Suprapubic skin (tissue), 4 donors: ENCODE data around the gene SPTBN1. TPM values are rescaled to one million over a fixed set of nuclear protein-coding genes. Genes with fewer than 3 reads are reported as not detected.

ENCODE experiments used
- DNase-seq, 2 donors: peaks; one replicate each; pipeline ENCODE4 v3.0.0-alpha.2; 2019; ENCODE audit warnings: low spot score in 2 of 2
- H3K27ac ChIP-seq: fragments of 200-600 bp; sonication (generic); one replicate; pipeline ENCODE4 v1.5.1; 2019
- H3K27me3 ChIP-seq: fragments of 200-600 bp; sonication (generic); one replicate; pipeline ENCODE4 v1.5.1; 2019
- H3K36me3 ChIP-seq: fragments of 200-600 bp; sonication (generic); one replicate; pipeline ENCODE4 v1.5.1; 2019
- H3K4me1 ChIP-seq: fragments of 200-600 bp; sonication (generic); one replicate; pipeline ENCODE4 v1.5.1; 2019
- H3K4me3 ChIP-seq: fragments of 200-600 bp; sonication (generic); one replicate; pipeline ENCODE4 v1.5.1; 2019; ENCODE audit warnings: mild to moderate bottlenecking
- H3K9me3 ChIP-seq: fragments of 200-600 bp; sonication (generic); one replicate; pipeline ENCODE4 v1.5.1; 2019
- EP300 ChIP-seq: sonication (generic); formaldehyde crosslinking; IDR thresholded peaks from one replicate; pipeline ENCODE4 v1.6.1; 2017; ENCODE audit warnings: antibody characterized with exemption
- POLR2A ChIP-seq, 2 donors: fragments of 450-650 bp; IDR thresholded peaks; one replicate each; pipeline ENCODE4 v1.6.1; 2017; ENCODE audit warnings: antibody characterized with exemption in 2 of 2, mild to moderate bottlenecking in 2 of 2, moderate library complexity in 2 of 2
- POLR2AphosphoS5 ChIP-seq, 3 donors: sonication (generic); formaldehyde crosslinking; IDR thresholded peaks; one replicate each; pipeline ENCODE4 v1.6.1; 2017; ENCODE audit warnings: antibody characterized with exemption in 3 of 3
- WGBS: methylation state at CpG from one replicate; pipeline ENCODE4 v1.1.5; 2018; 5-methylcytosine and 5-hydroxymethylcytosine counted together
- total RNA-seq, 4 donors: library from RNA; depleted of rRNA; stranded (reverse); fragments of >200 nt; gene quantifications; one replicate each; pipeline ENCODE4 v1.1.0, GENCODE V29; 2016
- TF ChIP-seq, protein P1 (sequence below), 2 donors: fragments of 200-600 bp in 1 of 2; fragments of 450-650 bp in 1 of 2; sonication (generic) in 1 of 2; IDR thresholded peaks; one replicate each; pipeline ENCODE4 v1.5.1; 2016 to 2019; ENCODE audit warnings: antibody characterized with exemption in 2 of 2, mild to moderate bottlenecking in 1 of 2, moderate library complexity in 1 of 2

Gene SPTBN1
- total RNA-seq, 4 donors from 2014 or later, result 173 to 250 (median 203) TPM

DNA sequence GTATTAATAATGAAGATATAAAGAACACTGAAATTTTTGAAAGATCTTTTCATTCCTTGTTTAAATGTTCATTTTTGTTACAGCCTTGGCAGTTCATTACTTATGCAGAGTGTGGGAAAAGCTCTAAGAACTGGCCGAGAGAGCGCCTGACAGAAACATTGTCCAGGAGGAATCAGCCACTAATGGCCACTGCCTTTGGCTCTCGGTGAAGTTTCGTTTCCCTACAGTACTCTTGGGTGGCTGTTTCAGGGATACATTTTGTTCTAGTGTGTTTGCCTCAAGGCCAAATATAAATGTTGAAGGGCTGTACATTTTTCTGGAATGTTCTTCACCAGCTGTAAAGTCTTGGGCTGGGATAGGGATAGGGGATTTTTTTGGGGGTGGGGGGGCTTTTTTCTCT, 10.7 kb downstream of the SPTBN1 start:
- Histone ChIP-seq H3K4me3 (no peak overlapping the region), H3K27me3 (no peaks in the 10 kb centered on the region), H3K4me1 (peaks cover 42% of the 10 kb centered on the region), H3K36me3 (no peaks in the 10 kb centered on the region), H3K9me3 (no peaks in the 10 kb centered on the region), H3K27ac (peak overlapping the region; percentile 68)
- 41% methylated on average over 4 of the region's 4 CpGs for WGBS
- DNase-seq, result no peak
- TF ChIP-seq EP300, result no peak
- TF ChIP-seq, protein P1, sequence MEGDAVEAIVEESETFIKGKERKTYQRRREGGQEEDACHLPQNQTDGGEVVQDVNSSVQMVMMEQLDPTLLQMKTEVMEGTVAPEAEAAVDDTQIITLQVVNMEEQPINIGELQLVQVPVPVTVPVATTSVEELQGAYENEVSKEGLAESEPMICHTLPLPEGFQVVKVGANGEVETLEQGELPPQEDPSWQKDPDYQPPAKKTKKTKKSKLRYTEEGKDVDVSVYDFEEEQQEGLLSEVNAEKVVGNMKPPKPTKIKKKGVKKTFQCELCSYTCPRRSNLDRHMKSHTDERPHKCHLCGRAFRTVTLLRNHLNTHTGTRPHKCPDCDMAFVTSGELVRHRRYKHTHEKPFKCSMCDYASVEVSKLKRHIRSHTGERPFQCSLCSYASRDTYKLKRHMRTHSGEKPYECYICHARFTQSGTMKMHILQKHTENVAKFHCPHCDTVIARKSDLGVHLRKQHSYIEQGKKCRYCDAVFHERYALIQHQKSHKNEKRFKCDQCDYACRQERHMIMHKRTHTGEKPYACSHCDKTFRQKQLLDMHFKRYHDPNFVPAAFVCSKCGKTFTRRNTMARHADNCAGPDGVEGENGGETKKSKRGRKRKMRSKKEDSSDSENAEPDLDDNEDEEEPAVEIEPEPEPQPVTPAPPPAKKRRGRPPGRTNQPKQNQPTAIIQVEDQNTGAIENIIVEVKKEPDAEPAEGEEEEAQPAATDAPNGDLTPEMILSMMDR (IDR thresholded peaks at IDR 0.05), result no peak
- TF ChIP-seq POLR2A (IDR thresholded peaks at IDR 0.05), result no peak
- TF ChIP-seq POLR2AphosphoS5 (IDR thresholded peaks at IDR 0.05), result no peak

DNA sequence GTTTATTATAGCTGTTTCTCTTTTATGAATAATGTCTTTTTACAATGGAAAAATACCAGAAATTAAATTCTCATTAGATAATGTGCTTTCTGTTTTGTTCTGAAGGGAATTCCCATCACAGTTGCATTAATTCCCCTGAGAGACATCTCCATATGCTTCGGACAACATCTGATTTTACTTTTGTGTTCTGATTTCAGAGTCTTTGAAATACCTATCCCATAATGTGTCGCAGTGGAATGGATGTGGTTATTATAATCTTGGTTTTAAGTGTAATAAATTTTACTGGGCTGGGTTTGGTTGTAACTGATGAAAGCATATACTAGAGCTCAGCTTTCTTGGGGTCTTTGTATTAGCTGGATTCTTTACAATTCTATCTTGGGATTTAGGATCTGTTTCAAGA, 12.5 kb downstream of the SPTBN1 start:
- 47% methylated on average over 2 of the region's 2 CpGs for WGBS
- no peak for DNase-seq
- TF ChIP-seq, protein P1 (IDR thresholded peaks at IDR 0.05), result no peak
- TF ChIP-seq POLR2AphosphoS5 (IDR thresholded peaks at IDR 0.05) (no peak), POLR2A (IDR thresholded peaks at IDR 0.05) (no peak), EP300 (no peak)
- no peaks in the 10 kb centered on the region for H3K27me3 ChIP-seq
- H3K9me3 ChIP-seq, result no peaks in the 10 kb centered on the region
- peaks cover 38% of the 10 kb centered on the region for H3K4me1 ChIP-seq
- H3K27ac ChIP-seq, result peak overlapping the region; percentile 59
- H3K36me3 ChIP-seq, result no peaks in the 10 kb centered on the region
- no peak overlapping the region for H3K4me3 ChIP-seq

DNA sequence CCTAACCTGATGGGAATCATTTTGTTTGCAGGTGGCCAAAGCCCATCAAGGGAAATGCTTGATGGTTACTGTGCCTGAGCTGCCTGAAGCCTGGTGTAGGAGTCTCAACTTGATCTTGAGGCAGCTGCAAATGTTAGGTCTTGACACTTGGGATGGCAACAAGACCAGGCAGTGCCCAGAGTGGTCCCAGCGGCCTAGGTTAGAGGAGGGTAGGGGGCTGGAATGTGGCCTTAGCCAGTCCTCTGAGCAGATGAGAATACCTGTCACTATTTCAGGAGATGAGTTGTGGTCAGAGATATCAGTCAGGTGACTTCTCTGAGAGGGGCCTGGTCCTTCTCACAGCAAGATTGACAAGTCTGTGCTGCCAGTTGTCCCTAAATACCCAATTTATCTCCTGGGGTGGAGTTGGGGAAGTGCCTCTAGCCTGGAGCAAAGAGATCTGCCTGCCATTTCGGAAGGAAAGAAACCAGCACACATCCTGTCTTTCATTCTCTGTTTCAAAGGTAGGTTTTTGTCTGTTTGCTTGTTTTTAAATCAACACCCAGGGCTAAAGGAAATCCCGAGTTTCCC, 13.4 kb downstream of the SPTBN1 start:
- H3K27me3 ChIP-seq, result no peaks in the 10 kb centered on the region
- TF ChIP-seq POLR2A (IDR thresholded peaks at IDR 0.05) (no peak), EP300 (no peak), POLR2AphosphoS5 (IDR thresholded peaks at IDR 0.05) (no peak)
- TF ChIP-seq, protein P1 (IDR thresholded peaks at IDR 0.05), result no peak
- H3K9me3 ChIP-seq, result no peaks in the 10 kb centered on the region
- no peaks in the 10 kb centered on the region for H3K36me3 ChIP-seq
- H3K4me1 ChIP-seq, result peaks cover 40% of the 10 kb centered on the region
- peak overlapping the region; percentile 59 for H3K27ac ChIP-seq
- DNase-seq, result no peak
- H3K4me3 ChIP-seq, result no peak overlapping the region
- WGBS, result 46% methylated on average over 3 of the region's 3 CpGs

DNA sequence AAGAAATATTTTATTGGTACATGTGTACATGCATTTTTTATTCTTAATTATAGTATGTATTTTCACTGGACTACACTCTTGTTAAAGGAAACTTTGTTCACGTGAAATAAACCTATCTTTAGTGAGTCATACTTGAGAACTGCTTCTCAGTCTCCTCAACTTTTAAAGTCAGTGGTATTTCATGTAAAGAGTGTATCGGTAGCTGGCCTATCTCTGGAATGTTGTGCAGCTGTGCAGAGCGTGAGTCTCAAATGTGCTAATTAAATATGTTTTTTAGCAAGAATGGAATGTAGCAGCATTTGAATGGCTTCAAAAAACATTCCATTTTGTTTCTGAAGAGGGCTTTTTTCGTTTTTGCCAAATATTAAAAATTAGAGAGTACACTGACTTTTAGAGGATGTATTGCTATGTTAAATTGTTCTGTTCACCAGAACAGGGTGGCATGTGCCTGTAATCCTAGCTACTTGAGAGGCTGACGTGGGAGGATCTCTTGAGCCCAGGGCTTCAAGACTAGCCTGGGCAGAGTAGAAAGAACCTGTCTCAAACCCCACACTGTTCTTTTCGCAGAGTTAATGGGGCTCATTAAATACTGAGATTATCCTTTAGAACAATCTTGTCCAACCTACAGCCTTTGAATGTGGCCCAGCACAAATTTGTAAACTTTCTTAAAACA, 14.3 kb downstream of the SPTBN1 start:
- no peak for TF ChIP-seq POLR2A (IDR thresholded peaks at IDR 0.05)
- TF ChIP-seq POLR2AphosphoS5 (IDR thresholded peaks at IDR 0.05), result no peak
- TF ChIP-seq, protein P1 (IDR thresholded peaks at IDR 0.05), result no peak
- TF ChIP-seq EP300, result no peak
- Histone ChIP-seq H3K9me3 (no peaks in the 10 kb centered on the region), H3K36me3 (no peaks in the 10 kb centered on the region), H3K27ac (peak overlapping the region; percentile 59), H3K27me3 (no peaks in the 10 kb centered on the region), H3K4me3 (no peak overlapping the region), H3K4me1 (peaks cover 40% of the 10 kb centered on the region)
- DNase-seq, result no peak
- WGBS, result 40% methylated on average over 6 of the region's 6 CpGs

DNA sequence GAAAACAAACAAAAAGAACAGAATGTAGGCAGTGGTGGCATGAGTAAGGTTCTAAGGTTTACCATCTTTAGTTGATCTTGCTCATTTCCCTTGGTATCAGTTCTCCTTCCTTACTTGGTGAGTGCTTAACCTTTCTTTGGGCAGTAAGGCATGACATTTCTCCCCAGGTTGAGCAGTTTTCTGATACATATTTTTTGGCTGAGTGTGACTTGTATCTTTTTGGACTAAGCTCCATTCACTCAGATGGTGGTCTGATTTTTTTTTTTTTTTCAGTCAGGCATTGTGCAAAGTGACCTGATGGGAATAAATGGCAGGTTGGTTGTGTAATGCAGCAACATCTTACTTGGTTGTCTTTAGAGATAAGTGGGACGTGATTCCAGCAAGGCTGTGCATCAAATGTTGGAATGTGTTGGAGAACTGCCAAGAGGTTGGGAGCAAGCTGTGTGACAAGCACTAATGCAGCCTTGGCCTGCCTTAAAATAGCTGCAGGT, 15.1 kb downstream of the SPTBN1 start:
- H3K27me3 ChIP-seq, result no peaks in the 10 kb centered on the region
- TF ChIP-seq POLR2A (IDR thresholded peaks at IDR 0.05), result no peak
- no peak for TF ChIP-seq EP300
- 19% methylated on average over 1 of the region's 1 CpG for WGBS
- H3K27ac ChIP-seq, result peak overlapping the region; percentile 59
- no peaks in the 10 kb centered on the region for H3K9me3 ChIP-seq
- DNase-seq, result no peak
- no peaks in the 10 kb centered on the region for H3K36me3 ChIP-seq
- peaks cover 40% of the 10 kb centered on the region for H3K4me1 ChIP-seq
- H3K4me3 ChIP-seq, result no peak overlapping the region
